Kidney (tissue), 14 donors: ENCODE results near the gene NFIA. TPM values are rescaled to one million over a fixed set of nuclear protein-coding genes. Genes with fewer than 3 reads are reported as not detected.

Experiments
- DNase-seq, 5 donors: peaks; one replicate each; pipeline ENCODE4 v3.0.0-alpha.2; 2013 to 2020
- FAIRE-seq: peaks from 2 replicates; lab custom pipeline; 2012; peaks lifted over from hg19 to GRCh38; lab: Jason Lieb, UNC
- H3K27ac ChIP-seq, 2 donors: one replicate each; pipeline ENCODE4 v1.7.0; 2013; ENCODE audit warnings: low read depth in 2 of 2, low read length in 2 of 2, inconsistent platforms in 1 of 2
- H3K27me3 ChIP-seq: one replicate; pipeline ENCODE4 v1.7.1; 2013; ENCODE audit warnings: low read length, inconsistent platforms; ENCODE audit not compliant: control insufficient read depth, insufficient read depth
- H3K36me3 ChIP-seq, 3 donors: one replicate each; pipeline versions ENCODE4 v1.7.0 to v1.7.1; 2013; ENCODE audit warnings: low read length in 3 of 3, control low read depth in 1 of 3, inconsistent platforms in 1 of 3; ENCODE audit not compliant: insufficient read depth in 3 of 3, control insufficient read depth in 2 of 3
- H3K4me1 ChIP-seq, 3 donors: one replicate each; pipeline versions ENCODE4 v1.7.0 to v1.7.1; 2013; ENCODE audit warnings: low read length in 3 of 3, inconsistent platforms in 1 of 3, low read depth in 1 of 3; ENCODE audit not compliant: control insufficient read depth in 2 of 3, insufficient read depth in 2 of 3
- H3K4me3 ChIP-seq, 3 donors: one replicate each; pipeline versions ENCODE4 v1.7.0 to v1.8.1; 2013; ENCODE audit warnings: low read length in 3 of 3, control low read depth in 1 of 3, inconsistent platforms in 1 of 3
- H3K9ac ChIP-seq, 3 donors: one replicate each; pipeline versions ENCODE4 v1.7.0 to v1.7.1; 2013; ENCODE audit warnings: low read length in 3 of 3, control low read depth in 1 of 3, inconsistent platforms in 1 of 3
- H3K9me3 ChIP-seq, 3 donors: one replicate each; pipeline versions ENCODE4 v1.7.0 to v1.7.1; 2013; ENCODE audit warnings: low read length in 3 of 3, control low read depth in 1 of 3, inconsistent platforms in 1 of 3; ENCODE audit not compliant: control insufficient read depth in 2 of 3, insufficient read depth in 1 of 3
- intact Hi-C: fragments of 100-400 bp; cut with DNase I; formaldehyde crosslinking; loops from one replicate; pipeline ENCODE4 v1.11.1; 2022
- polyA plus RNA-seq: library from polyadenylated mRNA; stranded (reverse); fragments of 350-450 nt; fragmentation: Illumina TruSeq; extraction: RNeasy Lipid Tissue Mini Kit (QIAGEN cat#74804); gene quantifications from one replicate; pipeline ENCODE4 v1.2.3, GENCODE V29; 2014; ENCODE audit warnings: low read depth, low replicate concordance; ENCODE audit not compliant: insufficient read depth
- total RNA-seq: library from RNA; stranded (reverse); fragmentation: NEBNext Ultra II Directional; extraction: Animal tissue kit (Norgen Biotek cat#: 25700); gene quantifications from one replicate; pipeline ENCODE4 v1.2.1, GENCODE V29; 2021
- TF ChIP-seq, protein P1 (sequence below): IDR thresholded peaks from 3 replicates; pipeline ENCODE4 v1.5.1; 2012; ENCODE audit warnings: mild to moderate bottlenecking, moderate library complexity, borderline replicate concordance; ENCODE audit not compliant: insufficient read depth; ENCODE audit errors: extremely low read depth
- donor health status: control.
- donor health status: control.
- donor health status: control.
- donor health status: control.
- donor health status: control.
- donor health status: DM: yes; HTN: yes; CAD: no.
- donor health status: Normal renal cell carcinoma (clear cell type).

The NFIA gene
- total and polyA plus RNA-seq, 2 donors from 2014 or later, result 4.8 to 87.5 TPM

GRCh38 chr1:61237659-61238358 lies 155.4 kb downstream of the NFIA start:
- no peak for FAIRE-seq
- peak overlapping the region in 1 of 2 donors; percentile 6 for H3K27ac ChIP-seq

DNA sequence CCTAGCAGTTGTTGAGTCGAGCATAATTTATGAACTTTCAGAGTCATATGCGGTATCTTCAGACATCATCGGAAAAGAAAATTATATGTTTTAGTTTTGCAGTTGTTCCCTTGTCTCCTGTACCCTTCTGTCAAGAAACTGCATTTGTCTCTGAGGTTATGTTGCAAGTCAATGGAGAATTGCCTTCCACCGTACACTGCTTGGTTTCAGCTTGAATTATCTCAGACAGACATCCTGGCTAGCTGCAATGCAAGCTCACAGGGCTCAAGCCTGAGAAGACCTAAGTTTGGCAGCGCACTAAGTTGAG lies 156.0 kb downstream of the NFIA start:
- Histone ChIP-seq H3K9me3 (no peaks in the 10 kb centered on the region), H3K9ac (no peak overlapping the region), H3K27ac (peak overlapping the region; percentile 6 to 37), H3K27me3 (no peaks in the 10 kb centered on the region), H3K4me1 (peaks cover 2 to 6% (median 4%) of the 10 kb centered on the region in 3 donors), H3K36me3 (no peaks in the 10 kb centered on the region), H3K4me3 (peak overlapping the region in 1 of 3 donors; percentile 19)
- FAIRE-seq (no peak), DNase-seq (peak in 2 of 5 donors; percentile 36 to 58)
- intact Hi-C loops, result no loop called here
- TF ChIP-seq, protein P1, sequence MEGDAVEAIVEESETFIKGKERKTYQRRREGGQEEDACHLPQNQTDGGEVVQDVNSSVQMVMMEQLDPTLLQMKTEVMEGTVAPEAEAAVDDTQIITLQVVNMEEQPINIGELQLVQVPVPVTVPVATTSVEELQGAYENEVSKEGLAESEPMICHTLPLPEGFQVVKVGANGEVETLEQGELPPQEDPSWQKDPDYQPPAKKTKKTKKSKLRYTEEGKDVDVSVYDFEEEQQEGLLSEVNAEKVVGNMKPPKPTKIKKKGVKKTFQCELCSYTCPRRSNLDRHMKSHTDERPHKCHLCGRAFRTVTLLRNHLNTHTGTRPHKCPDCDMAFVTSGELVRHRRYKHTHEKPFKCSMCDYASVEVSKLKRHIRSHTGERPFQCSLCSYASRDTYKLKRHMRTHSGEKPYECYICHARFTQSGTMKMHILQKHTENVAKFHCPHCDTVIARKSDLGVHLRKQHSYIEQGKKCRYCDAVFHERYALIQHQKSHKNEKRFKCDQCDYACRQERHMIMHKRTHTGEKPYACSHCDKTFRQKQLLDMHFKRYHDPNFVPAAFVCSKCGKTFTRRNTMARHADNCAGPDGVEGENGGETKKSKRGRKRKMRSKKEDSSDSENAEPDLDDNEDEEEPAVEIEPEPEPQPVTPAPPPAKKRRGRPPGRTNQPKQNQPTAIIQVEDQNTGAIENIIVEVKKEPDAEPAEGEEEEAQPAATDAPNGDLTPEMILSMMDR, result no peak

More at GRCh38 chr1:61237659-61238358, 155.4 kb downstream of the NFIA start:
- peak overlapping the region in 1 of 3 donors; percentile 19 for H3K4me3 ChIP-seq
- TF ChIP-seq, protein P1, result no peak
- intact Hi-C loops, result no loop called here
- DNase-seq, result peak in 1 of 5 donors; percentile 41
- H3K36me3 ChIP-seq, result no peaks in the 10 kb centered on the region
- H3K9ac ChIP-seq, result no peak overlapping the region
- no peaks in the 10 kb centered on the region for H3K27me3 ChIP-seq
- H3K4me1 ChIP-seq, result peaks cover 2 to 6% (median 4%) of the 10 kb centered on the region in 3 donors
- no peaks in the 10 kb centered on the region for H3K9me3 ChIP-seq

DNA sequence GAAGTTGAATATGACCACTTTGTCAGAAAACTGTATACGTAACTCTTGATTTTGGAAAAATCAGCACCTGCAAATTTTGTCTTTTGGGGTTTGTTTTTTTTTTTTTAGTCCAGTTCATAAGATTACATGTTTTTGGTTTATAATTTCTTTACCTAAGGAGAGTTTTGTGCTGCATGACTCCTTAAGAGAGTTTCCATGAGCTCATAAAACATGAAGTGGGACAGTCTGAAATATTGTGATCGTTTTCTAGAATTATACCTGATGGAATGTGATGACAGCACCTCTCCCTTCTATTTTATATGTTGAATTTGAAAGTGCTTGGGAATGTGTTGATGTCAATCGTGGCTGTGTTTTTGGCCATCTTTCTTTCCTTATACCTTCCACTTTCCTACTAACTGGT lies 158.5 kb downstream of the NFIA start:
- intact Hi-C loops, result no loop called here
- no peak for FAIRE-seq
- Histone ChIP-seq H3K27me3 (no peaks in the 10 kb centered on the region), H3K9me3 (no peaks in the 10 kb centered on the region), H3K9ac (no peak overlapping the region), H3K36me3 (no peaks in the 10 kb centered on the region), H3K4me1 (peaks cover 2 to 6% (median 4%) of the 10 kb centered on the region in 3 donors), H3K4me3 (no peak overlapping the region), H3K27ac (no peak overlapping the region)
- TF ChIP-seq, protein P1, result no peak
- no peak for DNase-seq
